Calu3 (cell line): ENCODE results near the gene CXXC5. TPM values are rescaled to one million over a fixed set of nuclear protein-coding genes. Genes with fewer than 3 reads are reported as not detected.

ENCODE experiments used
- BruUV-seq: library from RNA; stranded (reverse); fragments of 400-500 nt; replicated peaks from 2 replicates; lab custom pipeline; 2021; lab: Mats Ljungman, UMichigan
- CTCF ChIA-PET: fragments of 300-600 bp; sonication (Branson Sonifier 250); formaldehyde crosslinking; loops from one replicate; lab custom pipeline; 2022; ENCODE audit warnings: antibody characterized with exemption; lab: Charles Lee
- DNase-seq: peaks from one replicate; pipeline ENCODE4 v3.0.0; 2022
- H3K27ac Mint-ChIP-seq: one replicate; pipeline ENCODE4 v1.8.0; 2022; ENCODE audit warnings: mixed read lengths; ENCODE audit not compliant: unreplicated experiment
- H3K27me3 Mint-ChIP-seq: one replicate; pipeline ENCODE4 v1.8.0; 2022; ENCODE audit warnings: mixed read lengths; ENCODE audit not compliant: unreplicated experiment
- H3K36me3 Mint-ChIP-seq: one replicate; pipeline ENCODE4 v1.8.0; 2022; ENCODE audit warnings: mild to moderate bottlenecking, moderate library complexity, mixed read lengths; ENCODE audit not compliant: insufficient read depth, unreplicated experiment
- H3K4me1 Mint-ChIP-seq: one replicate; pipeline ENCODE4 v1.8.0; 2022; ENCODE audit warnings: mild to moderate bottlenecking, low read depth, mixed read lengths; ENCODE audit not compliant: unreplicated experiment
- H3K4me3 Mint-ChIP-seq: one replicate; pipeline ENCODE4 v1.8.0; 2022; ENCODE audit warnings: mild to moderate bottlenecking, low read depth, moderate library complexity, mixed read lengths; ENCODE audit not compliant: unreplicated experiment
- H3K9me3 Mint-ChIP-seq: one replicate; pipeline ENCODE4 v1.8.0; 2022; ENCODE audit warnings: low read depth, mixed read lengths; ENCODE audit not compliant: unreplicated experiment
- intact Hi-C: fragments of 100-400 bp; cut with micrococcal nuclease; formaldehyde crosslinking; loops from one replicate; pipeline ENCODE4 v1.10.0; 2022; ENCODE audit not compliant: unreplicated experiment
- total RNA-seq: library from RNA; stranded (reverse); gene quantifications from 2 replicates; pipeline ENCODE4 v1.2.3, GENCODE V29; 2022
- TF ChIP-seq, protein P1 (sequence below): fragments of 200-600 bp; IDR thresholded peaks from one replicate; pipeline ENCODE4 v1.8.0; 2022; ENCODE audit warnings: antibody characterized with exemption; ENCODE audit not compliant: unreplicated experiment

The CXXC5 gene
- total RNA-seq, 1 experiment from 2014 or later: 69.1 TPM

DNA sequence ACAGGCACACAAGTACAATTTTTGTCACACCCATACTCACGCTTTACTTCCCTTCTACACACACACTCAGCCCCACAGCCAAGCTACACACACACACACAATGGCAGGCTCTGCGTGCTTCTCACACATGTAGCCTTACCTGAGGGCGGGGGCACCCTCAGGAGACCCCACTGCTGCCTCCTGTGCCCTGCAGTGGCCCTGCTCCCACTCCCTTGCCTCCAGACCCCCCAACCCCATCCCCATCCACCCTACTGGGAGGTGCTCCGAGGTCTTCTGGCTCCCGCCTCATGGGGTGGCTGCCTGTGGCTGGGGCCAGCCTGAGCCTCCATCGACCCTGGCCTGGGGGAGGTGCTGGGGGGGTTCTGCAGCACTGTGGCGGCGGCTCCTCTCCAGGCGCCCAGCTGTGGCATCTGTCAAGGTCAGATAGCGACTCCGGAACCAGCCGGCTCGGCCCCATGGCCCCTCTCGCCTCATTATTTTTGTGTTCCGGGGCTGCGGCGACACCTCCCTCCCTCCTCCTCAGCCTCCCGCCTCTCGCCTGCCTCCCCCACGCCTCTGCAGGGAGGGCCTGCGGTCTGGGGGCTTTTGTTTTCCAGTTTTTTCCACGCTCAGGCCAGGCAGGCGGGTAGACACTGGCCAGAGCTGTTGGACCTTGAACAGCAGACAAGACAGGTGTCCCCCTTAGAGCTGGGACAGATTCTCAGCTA is 21.7 kb downstream of the CXXC5 start:
- H3K36me3 Mint-ChIP-seq: peaks cover 26% of the 10 kb centered on the region
- no TSS peak for BruUV-seq
- H3K27ac Mint-ChIP-seq: no peak overlapping the region
- TF ChIP-seq, protein P1, sequence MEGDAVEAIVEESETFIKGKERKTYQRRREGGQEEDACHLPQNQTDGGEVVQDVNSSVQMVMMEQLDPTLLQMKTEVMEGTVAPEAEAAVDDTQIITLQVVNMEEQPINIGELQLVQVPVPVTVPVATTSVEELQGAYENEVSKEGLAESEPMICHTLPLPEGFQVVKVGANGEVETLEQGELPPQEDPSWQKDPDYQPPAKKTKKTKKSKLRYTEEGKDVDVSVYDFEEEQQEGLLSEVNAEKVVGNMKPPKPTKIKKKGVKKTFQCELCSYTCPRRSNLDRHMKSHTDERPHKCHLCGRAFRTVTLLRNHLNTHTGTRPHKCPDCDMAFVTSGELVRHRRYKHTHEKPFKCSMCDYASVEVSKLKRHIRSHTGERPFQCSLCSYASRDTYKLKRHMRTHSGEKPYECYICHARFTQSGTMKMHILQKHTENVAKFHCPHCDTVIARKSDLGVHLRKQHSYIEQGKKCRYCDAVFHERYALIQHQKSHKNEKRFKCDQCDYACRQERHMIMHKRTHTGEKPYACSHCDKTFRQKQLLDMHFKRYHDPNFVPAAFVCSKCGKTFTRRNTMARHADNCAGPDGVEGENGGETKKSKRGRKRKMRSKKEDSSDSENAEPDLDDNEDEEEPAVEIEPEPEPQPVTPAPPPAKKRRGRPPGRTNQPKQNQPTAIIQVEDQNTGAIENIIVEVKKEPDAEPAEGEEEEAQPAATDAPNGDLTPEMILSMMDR: no peak
- intact Hi-C loops: no loop called here
- no peaks in the 10 kb centered on the region for H3K27me3 Mint-ChIP-seq
- peaks cover 55% of the 10 kb centered on the region for H3K4me1 Mint-ChIP-seq
- DNase-seq: no peak
- H3K9me3 Mint-ChIP-seq: no peaks in the 10 kb centered on the region
- CTCF ChIA-PET: interaction anchor here (2.2 kb wide), 1 partner anchor 9 kb away, joined by 13 read pairs; no protein-coding TSS in a partner anchor
- H3K4me3 Mint-ChIP-seq: peak overlapping the region; percentile 22

DNA sequence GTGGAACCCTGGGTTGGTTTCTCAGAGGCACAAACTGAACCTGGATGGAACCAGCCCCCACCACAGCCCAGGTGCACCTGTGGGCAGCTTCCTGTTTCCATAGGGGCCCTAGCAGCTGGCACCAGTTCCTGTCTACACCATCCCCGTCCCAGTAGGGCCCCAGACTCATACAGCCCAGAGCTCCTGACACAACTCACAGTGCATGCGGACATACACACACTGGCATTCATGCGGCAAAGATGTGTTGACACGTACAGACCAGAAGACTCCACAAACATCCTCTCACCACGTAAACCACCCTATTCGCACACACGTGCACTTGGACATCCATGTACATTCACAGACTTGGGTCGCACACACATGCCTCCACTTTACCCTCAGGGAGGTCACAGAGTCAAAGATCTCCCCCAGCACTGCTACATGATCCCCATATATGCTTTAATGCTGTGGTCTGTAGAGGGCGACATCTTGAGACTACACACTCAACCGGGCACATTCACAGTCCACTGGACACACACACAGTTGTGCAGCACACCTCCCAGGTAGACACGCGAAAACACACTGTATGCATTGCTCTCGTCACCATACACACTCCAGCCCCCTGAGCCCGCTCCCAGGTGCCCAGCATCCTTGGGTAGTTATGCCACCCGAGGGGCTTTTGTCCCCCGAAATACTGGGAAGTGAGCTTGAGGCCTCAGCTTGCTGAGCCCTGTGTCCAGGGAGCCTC is 22.4 kb downstream of the CXXC5 start:
- no peaks in the 10 kb centered on the region for H3K27me3 Mint-ChIP-seq
- H3K4me1 Mint-ChIP-seq: peaks cover 60% of the 10 kb centered on the region
- intact Hi-C loops: no loop called here
- H3K27ac Mint-ChIP-seq: no peak overlapping the region
- no peak for DNase-seq
- no peak overlapping the region for H3K4me3 Mint-ChIP-seq
- TF ChIP-seq, protein P1: peak; percentile 12
- no peaks in the 10 kb centered on the region for H3K9me3 Mint-ChIP-seq
- CTCF ChIA-PET: interaction anchor here (1.0 to 2.2 kb wide), 6 partner anchors 10 to 76 kb away, joined by 3 to 13 read pairs (median 5); partner anchors contain the start of gene CXXC5
- BruUV-seq: no TSS peak
- H3K36me3 Mint-ChIP-seq: peaks cover 26% of the 10 kb centered on the region

DNA sequence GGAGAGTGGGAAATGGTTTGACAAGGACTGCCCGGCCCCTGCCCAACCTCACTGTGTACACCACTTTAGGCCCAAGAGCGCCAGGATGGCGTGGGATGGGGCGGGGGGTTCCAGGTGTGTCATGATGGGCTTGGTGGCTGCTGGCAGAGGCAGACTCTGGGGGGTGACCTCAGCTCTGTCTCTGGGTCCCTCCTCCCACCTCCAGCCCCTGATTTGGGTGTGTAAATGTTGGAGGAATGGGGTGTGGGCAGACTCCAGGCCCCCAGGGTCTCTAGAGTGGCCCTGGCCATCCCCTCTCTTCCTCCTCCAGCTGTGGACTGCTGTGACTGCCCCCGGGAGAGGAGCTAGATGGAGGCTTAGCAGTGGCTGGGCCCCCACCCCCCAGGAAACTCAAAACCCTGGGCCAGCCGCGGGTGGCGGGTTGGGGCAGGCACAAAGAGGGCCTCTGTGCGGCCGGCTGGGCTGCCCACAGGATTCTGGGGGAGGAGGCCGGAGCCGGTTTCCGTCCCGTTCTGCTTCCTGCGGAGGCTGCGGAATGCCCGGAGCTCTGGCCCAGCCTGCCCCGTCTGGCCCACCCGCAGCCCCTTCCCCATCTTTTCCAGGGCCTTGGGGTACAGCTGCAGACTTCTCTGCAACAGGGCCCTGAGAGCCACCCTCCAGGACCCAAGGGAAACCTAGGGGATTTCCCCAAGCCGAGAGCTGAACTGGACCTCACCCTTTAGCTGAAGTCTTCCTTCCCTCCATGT is 23.1 kb downstream of the CXXC5 start:
- no TSS peak for BruUV-seq
- H3K27ac Mint-ChIP-seq: peak overlapping the region; percentile 83
- CTCF ChIA-PET: interaction anchor here (1.0 to 2.2 kb wide), 6 partner anchors 10 to 76 kb away, joined by 3 to 13 read pairs (median 5); partner anchors contain the start of gene CXXC5
- H3K36me3 Mint-ChIP-seq: peaks cover 22% of the 10 kb centered on the region
- TF ChIP-seq, protein P1: no peak
- peaks cover 59% of the 10 kb centered on the region for H3K4me1 Mint-ChIP-seq
- no peaks in the 10 kb centered on the region for H3K9me3 Mint-ChIP-seq
- DNase-seq: peak; percentile 79
- intact Hi-C loops: no loop called here
- no peaks in the 10 kb centered on the region for H3K27me3 Mint-ChIP-seq
- peak overlapping the region; percentile 54 for H3K4me3 Mint-ChIP-seq

DNA sequence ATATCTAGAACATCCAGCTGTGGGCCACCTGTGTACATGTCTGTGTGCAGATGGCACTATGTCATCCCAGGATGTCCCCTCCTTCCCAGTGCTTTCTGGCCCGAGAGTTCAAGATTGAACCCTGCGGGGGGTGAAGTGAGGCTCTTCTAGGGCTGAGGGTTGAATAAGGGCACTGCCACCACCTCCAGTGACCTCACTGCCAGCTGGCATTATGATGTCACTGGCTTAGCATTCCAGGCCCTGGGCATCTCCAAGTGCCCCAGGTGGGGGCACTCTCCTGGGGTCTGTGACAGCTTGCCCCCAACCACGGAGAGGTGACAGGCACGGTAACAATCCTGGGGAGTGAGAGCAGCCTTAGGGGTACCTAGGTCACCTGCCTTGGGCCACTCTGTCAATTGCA is 27.1 kb downstream of the CXXC5 start:
- CTCF ChIA-PET: interaction anchor here (0.8 to 1.0 kb wide), 2 partner anchors 13 to 38 kb away, joined by 3 to 6 read pairs; no protein-coding TSS in a partner anchor
- TF ChIP-seq, protein P1: no peak
- H3K4me1 Mint-ChIP-seq: peaks cover 38% of the 10 kb centered on the region

More for the DNA sequence above, 27.1 kb downstream of the CXXC5 start:
- H3K9me3 Mint-ChIP-seq: no peaks in the 10 kb centered on the region
- no peaks in the 10 kb centered on the region for H3K27me3 Mint-ChIP-seq
- no peak overlapping the region for H3K27ac Mint-ChIP-seq
- H3K4me3 Mint-ChIP-seq: no peak overlapping the region
- BruUV-seq: no TSS peak
- no peak for DNase-seq
- peaks cover 19% of the 10 kb centered on the region for H3K36me3 Mint-ChIP-seq
- intact Hi-C loops: no loop called here
